DMS53 treated with DMSO at 0.1 percent for 48 hours (cell line): ENCODE results near the gene RPL6.
"Not testable (repeated sequence)": the region's sequence is repeated elsewhere in the genome, so short reads cannot be mapped to it uniquely, and the experiment has no call there.

Source experiments
- DNase-seq: peaks from one replicate; lab custom pipeline; 2025; ENCODE audit not compliant: unreplicated experiment; lab: John Stamatoyannopoulos, UW

RPL6 gene

GRCh38 chr12:112409064-112409905, at the start of gene RPL6:
Gene RPL6 (minus strand): TSS chr12:112409605. CDS start chr12:112408656, 949 bp downstream.
- DNase-seq: peak; percentile 96

GRCh38 chr12:112458751-112459150, 49.3 kb upstream of the RPL6 start:
- DNase-seq: no peak

- no peak for DNase-seq
Measured at GRCh38 chr12:112458330-112458729, 48.9 kb upstream of the RPL6 start.

GRCh38 chr12:112457142-112457541, 47.7 kb upstream of the RPL6 start:
- not testable (repeated sequence) for DNase-seq

- no peak for DNase-seq
Measured at GRCh38 chr12:112456029-112456428, 46.6 kb upstream of the RPL6 start.

- DNase-seq: no peak
Measured at GRCh38 chr12:112450725-112451124, 41.3 kb upstream of the RPL6 start.

- not testable (repeated sequence) for DNase-seq
Measured at GRCh38 chr12:112448165-112448564, 38.8 kb upstream of the RPL6 start.

- no peak for DNase-seq
Measured at GRCh38 chr12:112447106-112447505, 37.7 kb upstream of the RPL6 start.

- DNase-seq: no peak
Measured at GRCh38 chr12:112446008-112446725, 36.8 kb upstream of the RPL6 start.

- no peak for DNase-seq
Measured at GRCh38 chr12:112443916-112444315, 34.5 kb upstream of the RPL6 start.

- DNase-seq: not testable (repeated sequence)
Measured at GRCh38 chr12:112440653-112441052, 31.2 kb upstream of the RPL6 start.

- no peak for DNase-seq
Measured at GRCh38 chr12:112439769-112440168, 30.4 kb upstream of the RPL6 start.

- DNase-seq: not testable (repeated sequence)
Measured at GRCh38 chr12:112438645-112439044, 29.2 kb upstream of the RPL6 start.

GRCh38 chr12:112433551-112433950, 24.1 kb upstream of the RPL6 start:
- no peak for DNase-seq

- DNase-seq: no peak
Measured at GRCh38 chr12:112431965-112432364, 22.6 kb upstream of the RPL6 start.

- no peak for DNase-seq
Measured at GRCh38 chr12:112430929-112431328, 21.5 kb upstream of the RPL6 start.

- no peak for DNase-seq
Measured at GRCh38 chr12:112427760-112428159, 18.4 kb upstream of the RPL6 start.

GRCh38 chr12:112425582-112426382, 16.4 kb upstream of the RPL6 start:
- no peak for DNase-seq

- DNase-seq: no peak
Measured at GRCh38 chr12:112424126-112424525, 14.7 kb upstream of the RPL6 start.

- no peak for DNase-seq
Measured at GRCh38 chr12:112422531-112422930, 13.1 kb upstream of the RPL6 start.

GRCh38 chr12:112421363-112421762, 12.0 kb upstream of the RPL6 start:
- DNase-seq: no peak
